ENCODE measurements around the gene RPL37A.

RPL37A gene

GRCh38 chr2:216551234-216552068 is 52.8 kb downstream of the RPL37A start:
- DNase-seq = no peak

GRCh38 chr2:216553093-216553478 is 54.4 kb downstream of the RPL37A start:
- no peak for DNase-seq
